Stimulated activated CD8-positive, alpha-beta memory T cell treated with anti-CD3 and anti-CD28 coated beads, Interleukin-12 subunit alpha, Interleukin-12 subunit beta, amount 100 ng/mL, for 1 hour (primary cell): ENCODE results near the gene CRACR2A.

Experiments used
- DNase-seq: peaks from one replicate; pipeline ENCODE4 v3.0.0-alpha.2; 2020; ENCODE audit warnings: low read depth

CRACR2A gene

GRCh38 chr12:3752096-3752709 is 706 bp downstream of the CRACR2A start:
- no peak for DNase-seq

GRCh38 chr12:3751151-3752095 is 1.5 kb downstream of the CRACR2A start:
- no peak for DNase-seq

GRCh38 chr12:3750616-3751015 is 2.3 kb downstream of the CRACR2A start:
- no peak for DNase-seq

- no peak for DNase-seq
Measured at GRCh38 chr12:3748620-3749019, 4.3 kb downstream of the CRACR2A start.

GRCh38 chr12:3747976-3748619 is 4.8 kb downstream of the CRACR2A start:
- DNase-seq, result no peak

- DNase-seq, result no peak
Measured at GRCh38 chr12:3747543-3747942, 5.4 kb downstream of the CRACR2A start.

GRCh38 chr12:3746758-3747157 is 6.2 kb downstream of the CRACR2A start:
- DNase-seq, result no peak

- DNase-seq, result no peak
Measured at GRCh38 chr12:3745152-3745551, 7.8 kb downstream of the CRACR2A start.

- no peak for DNase-seq
Measured at GRCh38 chr12:3744229-3744901, 8.5 kb downstream of the CRACR2A start.

- DNase-seq, result no peak
Measured at GRCh38 chr12:3743803-3744202, 9.1 kb downstream of the CRACR2A start.

GRCh38 chr12:3741882-3742672 is 10.8 kb downstream of the CRACR2A start:
- DNase-seq, result no peak

- DNase-seq, result no peak
Measured at GRCh38 chr12:3740480-3741231, 12.3 kb downstream of the CRACR2A start.

- no peak for DNase-seq
Measured at GRCh38 chr12:3735432-3735831, 17.5 kb downstream of the CRACR2A start.

GRCh38 chr12:3732901-3733300 is 20.0 kb downstream of the CRACR2A start:
- no peak for DNase-seq

GRCh38 chr12:3730111-3730510 is 22.8 kb downstream of the CRACR2A start:
- DNase-seq, result no peak

GRCh38 chr12:3728686-3729085 is 24.2 kb downstream of the CRACR2A start:
- no peak for DNase-seq

- no peak for DNase-seq
Measured at GRCh38 chr12:3727877-3728632, 24.9 kb downstream of the CRACR2A start.

GRCh38 chr12:3727354-3727753 is 25.6 kb downstream of the CRACR2A start:
- DNase-seq, result no peak

GRCh38 chr12:3726456-3726855 is 26.5 kb downstream of the CRACR2A start:
- no peak for DNase-seq
